ENCODE results near the gene XAF1. TPM values are rescaled to one million over a fixed set of nuclear protein-coding genes. Genes with fewer than 3 reads are reported as not detected.

XAF1 gene
- total RNA-seq = 45.8 and 58.3 TPM in 2 replicates

GRCh38 chr17:6755731-6756184, at the start of gene XAF1:
Gene XAF1 (plus strand): TSS chr17:6756046. CDS start chr17:6756079, 33 bp downstream.
- peak within 1 kb of the TSS; percentile 81 for H3K4me3 ChIP-seq (ENCODE audit: low read depth, low read length)
- no peak for TF ChIP-seq CTCF (IDR thresholded peaks at IDR 0.05; ENCODE audit: insufficient read depth, low read depth, low read length)
- DNase-seq (ENCODE audit: low read depth) = peak; percentile 86

- no peak for TF ChIP-seq CTCF (IDR thresholded peaks at IDR 0.05; ENCODE audit: insufficient read depth, low read depth, low read length)
- DNase-seq (ENCODE audit: low read depth) = no peak
Measured at GRCh38 chr17:6706499-6706898, 49.3 kb upstream of the XAF1 start.

GRCh38 chr17:6706996-6707395, 48.9 kb upstream of the XAF1 start:
- H3K4me3 ChIP-seq (ENCODE audit: low read depth, low read length) = no peak overlapping the region
- DNase-seq (ENCODE audit: low read depth) = no peak
- TF ChIP-seq CTCF (IDR thresholded peaks at IDR 0.05; ENCODE audit: insufficient read depth, low read depth, low read length) = no peak

More at GRCh38 chr17:6706499-6706898, 49.3 kb upstream of the XAF1 start:
- H3K4me3 ChIP-seq (ENCODE audit: low read depth, low read length) = no peak overlapping the region

GRCh38 chr17:6708357-6708961, 47.4 kb upstream of the XAF1 start:
- no peak overlapping the region for H3K4me3 ChIP-seq (ENCODE audit: low read depth, low read length)
- TF ChIP-seq CTCF (IDR thresholded peaks at IDR 0.05; ENCODE audit: insufficient read depth, low read depth, low read length) = no peak
- DNase-seq (ENCODE audit: low read depth) = no peak

- no peak for DNase-seq (ENCODE audit: low read depth)
- no peak overlapping the region for H3K4me3 ChIP-seq (ENCODE audit: low read depth, low read length)
- no peak for TF ChIP-seq CTCF (IDR thresholded peaks at IDR 0.05; ENCODE audit: insufficient read depth, low read depth, low read length)
Measured at GRCh38 chr17:6710317-6710716, 45.5 kb upstream of the XAF1 start.

- no peak overlapping the region for H3K4me3 ChIP-seq (ENCODE audit: low read depth, low read length)
- DNase-seq (ENCODE audit: low read depth) = no peak
- TF ChIP-seq CTCF (IDR thresholded peaks at IDR 0.05; ENCODE audit: insufficient read depth, low read depth, low read length) = no peak
Measured at GRCh38 chr17:6711081-6711674, 44.7 kb upstream of the XAF1 start.

All from fibroblast of villous mesenchyme (primary cell).